Measurements from ENCODE around the gene ZC3H11A. TPM values are rescaled to one million over a fixed set of nuclear protein-coding genes. Genes with fewer than 3 reads are reported as not detected.
A peak's percentile ranks its signal among the peaks of the same experiment; 100 is the strongest.

ZC3H11A gene
- total RNA-seq, 4 donors from 2014 or later = 55.5 to 97.8 (median 72.8) TPM

DNA sequence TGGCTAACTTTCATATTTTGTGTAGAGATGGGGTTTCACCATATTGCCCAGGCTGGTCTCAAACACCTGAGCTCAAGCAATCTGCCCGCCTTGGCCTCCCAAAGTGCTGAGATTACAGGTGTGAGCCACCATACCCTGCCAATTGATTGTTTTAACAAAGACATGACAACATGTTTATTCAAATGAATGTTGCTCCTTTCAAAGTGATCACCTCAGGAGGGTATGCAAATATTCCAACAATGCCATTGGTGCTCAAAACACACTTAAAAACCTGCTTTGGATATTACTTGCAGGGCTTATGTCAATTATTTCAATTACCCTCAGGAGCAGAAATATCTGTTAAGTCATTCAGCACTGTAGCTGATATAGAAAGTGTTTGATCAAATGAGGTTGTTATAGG lies 22.6 kb upstream of the ZC3H11A start:
- TF ChIP-seq, protein P1, sequence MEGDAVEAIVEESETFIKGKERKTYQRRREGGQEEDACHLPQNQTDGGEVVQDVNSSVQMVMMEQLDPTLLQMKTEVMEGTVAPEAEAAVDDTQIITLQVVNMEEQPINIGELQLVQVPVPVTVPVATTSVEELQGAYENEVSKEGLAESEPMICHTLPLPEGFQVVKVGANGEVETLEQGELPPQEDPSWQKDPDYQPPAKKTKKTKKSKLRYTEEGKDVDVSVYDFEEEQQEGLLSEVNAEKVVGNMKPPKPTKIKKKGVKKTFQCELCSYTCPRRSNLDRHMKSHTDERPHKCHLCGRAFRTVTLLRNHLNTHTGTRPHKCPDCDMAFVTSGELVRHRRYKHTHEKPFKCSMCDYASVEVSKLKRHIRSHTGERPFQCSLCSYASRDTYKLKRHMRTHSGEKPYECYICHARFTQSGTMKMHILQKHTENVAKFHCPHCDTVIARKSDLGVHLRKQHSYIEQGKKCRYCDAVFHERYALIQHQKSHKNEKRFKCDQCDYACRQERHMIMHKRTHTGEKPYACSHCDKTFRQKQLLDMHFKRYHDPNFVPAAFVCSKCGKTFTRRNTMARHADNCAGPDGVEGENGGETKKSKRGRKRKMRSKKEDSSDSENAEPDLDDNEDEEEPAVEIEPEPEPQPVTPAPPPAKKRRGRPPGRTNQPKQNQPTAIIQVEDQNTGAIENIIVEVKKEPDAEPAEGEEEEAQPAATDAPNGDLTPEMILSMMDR (IDR thresholded peaks at IDR 0.05) = no peak
- no peak for TF ChIP-seq POLR2A (IDR thresholded peaks at IDR 0.05)

DNA sequence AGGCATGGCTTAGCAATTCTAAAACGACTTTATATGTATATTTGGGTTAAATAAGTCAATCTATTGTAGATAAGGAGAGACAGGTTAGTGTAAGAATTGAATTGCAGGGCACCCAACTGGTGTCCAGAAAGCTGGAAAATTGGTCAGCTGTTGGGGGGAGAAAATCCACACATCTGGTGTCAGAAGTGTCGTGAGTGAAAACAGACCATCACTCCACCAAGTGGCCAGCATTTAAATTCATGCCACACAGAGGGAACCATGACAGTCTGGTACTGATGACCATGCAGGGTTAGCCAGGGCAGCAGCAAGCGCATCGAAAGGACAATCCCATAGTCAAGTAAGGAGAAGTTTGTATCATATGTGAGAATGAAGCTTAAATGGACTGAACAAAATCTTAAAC lies 18.8 kb upstream of the ZC3H11A start:
- Histone ChIP-seq H3K4me1 (peaks cover 0 to 9% (median 5%) of the 10 kb centered on the region in 3 donors), H3K27ac (no peak overlapping the region), H3K27me3 (no peaks in the 10 kb centered on the region), H3K36me3 (no peaks in the 10 kb centered on the region), H3K9me3 (no peaks in the 10 kb centered on the region), H3K4me3 (no peak overlapping the region)
- 58 to 73% methylated on average over 4 of the region's 4 CpGs for WGBS, 2 donors
- DNase-seq = no peak
- intact Hi-C loops (cut with DNase I) = no loop called here
- no peak for TF ChIP-seq POLR2A (IDR thresholded peaks at IDR 0.05)
- TF ChIP-seq, protein P1 (IDR thresholded peaks at IDR 0.05) = peak in 2 of 6 experiments; percentile 8 to 37

More for the DNA sequence above, 22.6 kb upstream of the ZC3H11A start:
- intact Hi-C loops (cut with DNase I) = no loop called here
- Histone ChIP-seq H3K9me3 (no peaks in the 10 kb centered on the region), H3K36me3 (no peaks in the 10 kb centered on the region), H3K4me1 (peaks cover 8 to 43% (median 30%) of the 10 kb centered on the region in 3 donors), H3K27me3 (no peaks in the 10 kb centered on the region), H3K27ac (no peak overlapping the region), H3K4me3 (no peak overlapping the region)
- no peak for DNase-seq
- 86 to 91% methylated on average over 1 of the region's 1 CpG for WGBS, 2 donors

DNA sequence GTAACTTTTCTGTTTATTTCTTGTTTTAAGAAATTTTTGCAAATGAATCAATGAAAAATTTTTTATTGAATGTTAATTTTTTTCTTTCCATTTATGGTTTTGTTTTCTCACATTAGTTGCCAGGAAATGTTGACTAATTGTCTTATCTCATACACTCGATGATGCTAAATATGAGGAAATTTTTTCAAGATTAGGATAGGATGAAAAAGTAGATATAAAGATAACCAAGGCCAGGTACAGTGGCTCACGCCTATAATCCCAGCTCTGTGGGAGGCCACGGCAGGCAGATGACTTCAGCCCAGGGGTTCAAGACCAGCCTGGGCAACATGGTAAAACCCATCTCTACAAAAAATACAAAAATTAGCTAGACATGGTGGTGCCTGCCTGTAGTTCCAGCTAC lies 17.8 kb upstream of the ZC3H11A start:
- TF ChIP-seq, protein P1 (IDR thresholded peaks at IDR 0.05) = no peak
- TF ChIP-seq POLR2A (IDR thresholded peaks at IDR 0.05) = no peak
- no peaks in the 10 kb centered on the region for H3K27me3 ChIP-seq
- intact Hi-C loops (cut with DNase I) = no loop called here
- H3K9me3 ChIP-seq = no peaks in the 10 kb centered on the region
- no peak overlapping the region for H3K27ac ChIP-seq
- H3K4me3 ChIP-seq = no peak overlapping the region
- WGBS, 2 donors = 66 to 78% methylated on average over 3 of the region's 3 CpGs
- no peaks in the 10 kb centered on the region for H3K4me1 ChIP-seq
- H3K36me3 ChIP-seq = no peaks in the 10 kb centered on the region
- DNase-seq = no peak

DNA sequence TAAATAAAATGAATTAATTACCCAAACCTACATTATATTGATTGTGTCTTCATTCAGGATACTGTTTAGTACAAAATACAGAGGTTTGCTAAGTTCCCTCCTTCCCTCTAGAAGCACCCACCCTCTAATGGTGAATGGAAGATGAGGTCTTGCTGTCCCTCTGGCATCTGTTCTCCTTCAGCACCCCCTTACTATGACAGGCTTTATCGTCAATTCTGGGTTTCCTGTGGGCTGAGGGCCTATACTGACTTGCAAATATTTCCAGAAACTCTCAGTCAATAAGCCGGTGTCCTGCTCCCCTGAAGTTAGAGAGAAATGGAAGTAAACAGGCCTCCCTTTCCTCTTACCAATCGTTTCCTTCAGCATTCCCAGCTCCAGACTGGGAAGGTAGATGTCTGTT lies 17.3 kb upstream of the ZC3H11A start:
- H3K4me3 ChIP-seq = no peak overlapping the region
- H3K9me3 ChIP-seq = no peaks in the 10 kb centered on the region
- DNase-seq = no peak
- TF ChIP-seq, protein P1 (IDR thresholded peaks at IDR 0.05) = no peak
- no peak for TF ChIP-seq POLR2A (IDR thresholded peaks at IDR 0.05)
- no peaks in the 10 kb centered on the region for H3K4me1 ChIP-seq
- no peaks in the 10 kb centered on the region for H3K27me3 ChIP-seq
- H3K27ac ChIP-seq = no peak overlapping the region
- 64 to 85% methylated on average over 3 of the region's 3 CpGs for WGBS, 2 donors
- no peaks in the 10 kb centered on the region for H3K36me3 ChIP-seq
- intact Hi-C loops (cut with DNase I) = no loop called here

DNA sequence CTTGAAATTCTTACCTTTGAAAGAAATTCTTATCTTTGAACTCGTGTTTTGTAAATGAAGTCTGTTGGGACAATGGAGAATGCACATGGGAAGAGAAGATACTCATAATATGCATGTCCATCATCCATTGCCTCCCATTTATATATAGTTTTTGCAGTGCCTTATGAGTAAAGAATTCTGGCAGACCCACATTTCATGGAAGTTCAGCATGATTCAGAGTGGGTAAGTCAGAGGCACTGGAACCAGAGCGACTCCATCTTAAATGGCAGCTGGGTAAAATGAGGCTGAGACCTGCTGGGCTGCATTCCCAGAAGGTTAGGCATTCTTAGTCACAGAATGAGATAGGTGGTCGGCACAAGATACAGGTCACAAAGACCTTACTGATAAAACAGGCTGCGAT lies 16.6 kb upstream of the ZC3H11A start:
- H3K27ac ChIP-seq = no peak overlapping the region
- H3K4me3 ChIP-seq = no peak overlapping the region
- H3K27me3 ChIP-seq = no peaks in the 10 kb centered on the region
- H3K4me1 ChIP-seq = no peaks in the 10 kb centered on the region
- H3K36me3 ChIP-seq = no peaks in the 10 kb centered on the region
- TF ChIP-seq, protein P1 (IDR thresholded peaks at IDR 0.05) = no peak
- no peak for TF ChIP-seq POLR2A (IDR thresholded peaks at IDR 0.05)
- DNase-seq = no peak
- H3K9me3 ChIP-seq = no peaks in the 10 kb centered on the region
- intact Hi-C loops (cut with DNase I) = no loop called here
- 89 to 91% methylated on average over 4 of the region's 4 CpGs for WGBS, 2 donors
